ENCODE measurements around the gene FRMD1. TPM values are rescaled to one million over a fixed set of nuclear protein-coding genes. Genes with fewer than 3 reads are reported as not detected.

Gene FRMD1
- total RNA-seq, 1 donor from 2014 or later = not detected

DNA sequence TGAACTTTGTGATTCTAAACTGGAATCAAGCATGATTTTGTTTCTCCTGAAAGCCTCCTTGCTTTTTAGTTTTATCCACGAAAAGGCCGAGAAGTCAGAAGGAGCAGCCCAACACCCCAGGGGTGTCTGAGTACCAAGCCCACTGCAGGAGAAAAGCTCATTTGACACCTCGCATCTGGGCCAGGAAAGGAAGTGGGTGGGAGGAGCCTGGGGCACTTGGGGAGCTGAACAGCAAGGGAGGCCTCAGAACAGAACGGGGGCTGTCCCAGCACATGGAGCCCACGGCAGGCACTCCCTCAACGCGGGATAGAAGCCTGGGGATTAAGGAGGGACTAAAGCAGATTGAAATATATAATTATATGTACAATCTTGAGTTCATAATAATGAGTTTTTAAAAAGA, 75.0 kb downstream of the FRMD1 start:
- Histone ChIP-seq H3K36me3 (no peaks in the 10 kb centered on the region), H3K9ac (no peak overlapping the region), H3K4me2 (no peak overlapping the region), H3K4me3 (no peak overlapping the region), H4K20me1 (ENCODE audit: low read depth) (no peaks in the 10 kb centered on the region), H3K27ac (no peak overlapping the region), H3K27me3 (no peaks in the 10 kb centered on the region), H3K9me3 (ENCODE audit: low read depth) (peaks cover 7% of the 10 kb centered on the region), H3K4me1 (peaks cover 4% of the 10 kb centered on the region), H2AFZ (replicated peaks) (no peak overlapping the region), H3F3A (ENCODE audit: low read depth) (no peaks in the 10 kb centered on the region), H3K79me2 (ENCODE audit: low read depth) (no peaks in the 10 kb centered on the region)
- Mint-ChIP-seq H3K4me1 (no peaks in the 10 kb centered on the region), H3K36me3 (no peaks in the 10 kb centered on the region), H3K27me3 (ENCODE audit: insufficient read depth, low read depth) (peaks cover 6% of the 10 kb centered on the region), H3K9me3 (peaks cover 15% of the 10 kb centered on the region), H3K4me3 (no peak overlapping the region), H3K27ac (no peak overlapping the region)
- TF ChIP-seq EZH2phosphoT487 (IDR thresholded peaks at IDR 0.05) (no peak), EZH2 (IDR thresholded peaks at IDR 0.05) (no peak)
- TF ChIP-seq, protein P1, sequence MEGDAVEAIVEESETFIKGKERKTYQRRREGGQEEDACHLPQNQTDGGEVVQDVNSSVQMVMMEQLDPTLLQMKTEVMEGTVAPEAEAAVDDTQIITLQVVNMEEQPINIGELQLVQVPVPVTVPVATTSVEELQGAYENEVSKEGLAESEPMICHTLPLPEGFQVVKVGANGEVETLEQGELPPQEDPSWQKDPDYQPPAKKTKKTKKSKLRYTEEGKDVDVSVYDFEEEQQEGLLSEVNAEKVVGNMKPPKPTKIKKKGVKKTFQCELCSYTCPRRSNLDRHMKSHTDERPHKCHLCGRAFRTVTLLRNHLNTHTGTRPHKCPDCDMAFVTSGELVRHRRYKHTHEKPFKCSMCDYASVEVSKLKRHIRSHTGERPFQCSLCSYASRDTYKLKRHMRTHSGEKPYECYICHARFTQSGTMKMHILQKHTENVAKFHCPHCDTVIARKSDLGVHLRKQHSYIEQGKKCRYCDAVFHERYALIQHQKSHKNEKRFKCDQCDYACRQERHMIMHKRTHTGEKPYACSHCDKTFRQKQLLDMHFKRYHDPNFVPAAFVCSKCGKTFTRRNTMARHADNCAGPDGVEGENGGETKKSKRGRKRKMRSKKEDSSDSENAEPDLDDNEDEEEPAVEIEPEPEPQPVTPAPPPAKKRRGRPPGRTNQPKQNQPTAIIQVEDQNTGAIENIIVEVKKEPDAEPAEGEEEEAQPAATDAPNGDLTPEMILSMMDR (IDR thresholded peaks at IDR 0.05) = no peak
- no peak for DNase-seq (ENCODE audit: low spot score)

Other genes with a start within 250 kb of the FRMD1 start
- gene KIF25, start 81.5 kb downstream of the FRMD1 start, total RNA-seq (ENCODE audit: low replicate concordance) = 1.2 and 1.5 TPM in 2 replicates
- gene DACT2, start 240.6 kb upstream of the FRMD1 start, total RNA-seq (ENCODE audit: low replicate concordance) = 0.36 and 5.5 TPM in 2 replicates

Data from neural progenitor cell (in vitro differentiated cells).